22Rv1 (cell line): ENCODE data around the gene RNASE4.

Experiments
- CTCF ChIP-seq: fragments of 450-650 bp; IDR thresholded peaks from 2 replicates; pipeline ENCODE4 v1.5.1; 2017; ENCODE audit warnings: mild to moderate bottlenecking
- ZFX ChIP-seq: fragments of 450-650 bp; IDR thresholded peaks from 2 replicates; pipeline ENCODE4 v1.6.1; 2017; ENCODE audit warnings: antibody characterized with exemption, borderline replicate concordance

- no peak for TF ChIP-seq CTCF
- TF ChIP-seq ZFX: no peak
Observed at GRCh38 chr14:20658246-20658645, 26.1 kb upstream of the RNASE4 start.
